ENCODE data around the gene CCDC174.
A peak's percentile ranks its signal among the peaks of the same experiment; 100 is the strongest.
"Not testable (repeated sequence)": the region's sequence is repeated elsewhere in the genome, so short reads cannot be mapped to it uniquely, and the experiment has no call there.

Gene CCDC174

DNA sequence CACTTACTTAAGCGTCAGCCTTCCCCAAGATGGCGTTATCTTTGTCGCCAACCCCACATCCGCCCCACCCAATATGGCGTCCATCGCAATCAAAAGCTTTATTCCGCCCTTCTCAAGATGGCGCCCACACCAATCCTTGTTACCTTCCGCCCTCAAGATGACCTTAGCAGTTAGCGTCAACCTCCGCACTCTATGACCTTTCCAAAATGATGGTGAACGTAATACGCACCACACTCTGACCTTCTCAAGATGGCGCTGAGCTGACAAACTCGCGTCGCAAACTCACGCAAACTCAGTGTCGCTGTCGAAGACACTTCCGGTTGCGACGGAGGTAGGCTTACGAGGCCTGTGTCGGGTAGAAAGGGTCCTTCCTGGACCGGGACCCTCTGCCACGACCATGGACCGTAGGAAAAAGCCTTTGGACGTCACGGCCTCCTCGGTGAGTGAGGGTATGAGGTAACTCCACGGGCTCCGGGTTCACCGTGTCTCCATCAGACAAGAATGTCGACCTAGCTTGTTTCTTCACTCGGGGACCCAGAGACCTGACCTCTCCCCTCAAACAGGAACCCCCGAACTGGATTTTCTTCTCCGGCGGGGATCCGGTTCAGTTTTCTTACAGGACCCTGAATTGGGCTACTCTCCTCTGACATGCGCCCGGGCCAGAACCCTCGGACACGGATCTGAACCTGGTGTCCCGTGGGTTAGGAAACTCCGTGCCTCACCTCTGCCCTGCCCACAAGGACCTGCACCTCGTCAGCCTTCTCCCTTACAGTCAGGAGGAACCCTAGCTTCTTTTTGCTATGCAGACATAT is at the start of gene CCDC174:
Gene CCDC174, plus strand, starts transcription at position 323 of the 812 bp plus-strand sequence. Its CDS starts 75 bp downstream, at position 398.
- DNase-seq (ENCODE audit: low spot score), result peak; percentile 99

DNA sequence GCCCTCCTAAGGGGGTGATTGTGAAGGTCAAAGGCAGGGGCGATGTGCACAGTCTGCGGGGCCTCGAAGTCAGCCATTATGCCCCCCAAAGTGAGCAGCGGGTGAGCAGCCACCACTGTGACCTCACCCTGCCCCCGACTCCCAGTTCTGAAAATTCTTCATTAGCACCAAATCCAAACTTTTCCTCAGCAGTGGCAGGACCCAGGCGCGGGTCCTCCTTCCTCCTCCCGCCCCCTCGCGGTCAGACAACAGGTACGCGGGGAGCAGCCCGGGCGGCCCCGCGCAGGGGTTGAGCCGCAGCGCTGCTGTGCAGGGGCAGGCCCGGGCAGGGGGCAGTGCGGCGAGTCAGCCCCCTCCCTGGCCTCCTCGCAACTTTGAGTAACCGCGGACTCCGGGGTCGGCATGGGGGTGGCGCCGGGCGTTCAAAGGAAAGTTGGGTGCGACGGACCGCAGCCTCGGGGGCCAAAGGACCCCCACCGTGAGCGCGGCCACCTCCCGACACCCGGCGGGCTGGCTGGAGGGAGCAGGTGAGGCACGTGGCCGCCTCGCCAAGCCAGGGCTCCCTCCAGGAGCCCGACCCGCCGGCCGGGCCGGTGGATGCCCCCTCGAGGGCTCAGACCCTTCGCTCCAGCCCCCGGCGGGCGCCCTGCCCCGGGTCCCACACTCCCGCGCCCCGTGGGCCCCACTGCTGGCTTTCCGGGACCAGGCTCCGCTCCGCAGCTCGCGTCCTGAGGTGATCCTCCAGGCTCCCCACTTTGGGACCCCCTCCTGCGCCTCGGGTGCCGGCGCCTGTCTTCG is 49.4 kb upstream of the CCDC174 start:
- no peak for DNase-seq (ENCODE audit: low spot score)

DNA sequence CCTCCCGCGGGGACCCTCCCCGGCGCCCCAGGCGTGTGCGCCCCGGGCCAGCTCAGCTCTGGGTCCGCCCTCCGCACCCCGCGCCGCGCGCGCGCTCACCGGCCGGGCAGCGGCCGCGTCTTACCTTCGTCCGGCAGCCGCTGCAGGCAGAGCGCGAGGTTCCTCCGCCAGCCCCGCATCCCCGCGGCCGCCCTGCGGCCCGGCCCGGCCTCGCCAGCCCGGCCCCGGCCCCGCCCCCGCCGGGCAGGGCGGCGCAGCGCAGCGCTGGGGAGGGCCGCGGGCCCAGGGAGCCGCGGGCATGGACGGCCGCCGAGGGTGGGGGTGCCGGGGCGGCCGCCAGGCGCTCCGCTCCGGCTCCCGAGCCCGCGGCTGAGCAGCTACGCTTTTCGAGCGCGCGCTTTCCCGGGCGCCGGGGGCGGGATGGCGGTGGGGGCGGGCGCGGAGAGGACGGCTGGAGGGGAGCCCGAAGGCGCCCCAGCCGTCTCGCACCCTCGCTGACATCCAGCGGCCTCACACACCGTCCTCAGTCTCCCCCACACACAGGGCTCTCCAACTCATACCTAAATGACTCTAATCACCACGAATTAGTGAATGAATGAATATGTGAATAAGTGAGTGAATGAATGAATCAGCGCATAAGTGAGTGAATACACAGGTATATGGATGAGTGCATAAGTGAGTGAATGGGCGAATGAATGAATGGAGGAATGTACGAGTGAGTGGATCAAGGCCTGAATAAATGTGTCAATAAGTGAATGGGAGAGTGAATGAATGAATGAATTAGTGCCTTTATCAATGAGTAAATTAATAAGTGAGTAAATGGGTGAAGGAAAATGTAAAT is 48.5 kb upstream of the CCDC174 start:
- DNase-seq (ENCODE audit: low spot score), result no peak

DNA sequence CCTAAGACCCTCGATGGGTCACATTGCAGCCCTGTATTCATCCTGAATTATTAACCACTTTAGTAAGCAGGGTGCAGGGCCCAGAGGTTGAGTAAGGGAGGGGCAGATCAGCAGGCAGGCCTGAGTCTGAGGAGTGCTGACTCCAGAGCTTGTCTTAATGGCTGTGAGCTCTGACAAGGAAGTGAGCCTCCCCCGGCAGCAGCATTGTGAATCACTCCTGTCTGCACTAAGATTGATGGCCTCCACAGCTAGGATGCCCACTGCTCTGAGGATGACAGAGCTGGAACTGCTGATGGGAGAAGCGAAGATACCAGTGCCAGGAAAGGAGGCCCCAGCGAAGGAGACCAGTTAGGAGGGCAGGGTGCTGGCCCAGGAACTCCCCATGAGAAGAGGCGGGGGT is 46.5 kb upstream of the CCDC174 start:
- no peak for DNase-seq (ENCODE audit: low spot score)

DNA sequence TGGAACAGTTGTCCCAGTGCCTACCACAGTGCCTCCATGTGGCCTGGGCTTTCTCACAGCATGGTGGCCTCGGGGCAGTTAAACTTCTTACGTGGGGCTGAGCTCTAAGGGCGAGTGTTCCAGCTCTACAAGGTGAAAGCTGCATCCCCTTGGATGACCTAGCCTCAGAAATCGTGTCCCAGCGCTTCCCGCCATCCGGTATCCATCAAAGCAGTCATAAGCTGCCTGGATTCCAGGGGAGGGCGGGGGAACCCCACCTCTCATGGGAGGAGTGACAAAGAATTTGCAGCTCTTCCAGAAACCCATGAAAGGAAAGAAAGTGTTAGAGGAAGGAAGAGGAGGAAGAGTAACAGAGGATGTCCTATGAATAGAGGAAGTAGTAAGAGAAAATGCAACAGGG is 45.8 kb upstream of the CCDC174 start:
- DNase-seq (ENCODE audit: low spot score), result no peak

DNA sequence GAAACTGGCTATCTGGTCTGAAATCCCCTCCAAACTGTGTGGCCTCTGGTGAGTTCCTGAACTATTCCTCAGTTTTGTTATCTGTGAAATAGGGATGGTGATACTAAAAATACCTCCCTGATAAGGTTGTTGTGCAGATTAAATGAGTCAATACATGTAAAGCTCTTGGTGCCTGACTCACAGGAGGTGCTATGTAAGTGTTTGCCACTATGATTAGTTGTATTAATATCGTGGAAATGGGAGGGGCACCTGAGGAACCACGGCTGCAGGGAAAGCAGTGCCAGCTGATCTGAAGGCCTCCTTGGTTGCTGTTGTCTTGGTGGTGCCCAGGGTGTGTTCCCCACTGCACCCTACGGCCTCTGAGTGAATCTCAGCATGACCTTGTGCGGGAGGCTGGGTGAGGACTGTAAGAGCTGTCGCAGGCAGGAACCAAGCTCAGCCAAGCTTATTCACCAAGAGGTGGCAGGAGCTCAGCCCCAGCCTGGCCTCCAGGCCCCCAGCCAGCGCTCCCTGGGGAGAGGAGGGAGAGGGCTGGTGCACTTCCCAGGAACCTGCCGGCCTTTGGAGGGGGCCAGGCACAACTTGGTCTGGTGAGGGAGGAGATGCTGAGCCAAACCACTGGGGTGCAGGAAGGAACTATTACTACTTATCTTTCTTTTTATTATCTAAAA is 44.8 kb upstream of the CCDC174 start:
- DNase-seq (ENCODE audit: low spot score), result no peak

DNA sequence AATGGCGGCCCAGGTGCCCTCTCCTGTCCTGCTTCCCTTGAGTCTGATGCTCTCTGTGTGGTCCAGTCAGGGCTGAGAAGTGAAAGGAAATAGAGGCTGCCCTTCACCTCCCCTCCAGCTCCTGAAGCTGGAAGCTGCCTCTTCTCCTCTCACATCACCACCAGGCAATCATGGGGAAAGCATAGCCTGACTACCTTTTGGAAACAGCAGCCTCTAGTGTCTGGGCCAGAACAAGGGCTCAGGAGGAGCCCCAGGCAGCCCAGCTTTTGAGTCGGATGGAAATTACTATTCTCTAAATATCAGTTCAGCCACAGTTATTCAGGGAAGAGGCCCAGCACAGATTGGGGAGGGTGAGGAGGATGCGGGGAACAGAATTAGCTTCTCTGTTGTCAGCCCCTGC is 43.3 kb upstream of the CCDC174 start:
- no peak for DNase-seq (ENCODE audit: low spot score)

DNA sequence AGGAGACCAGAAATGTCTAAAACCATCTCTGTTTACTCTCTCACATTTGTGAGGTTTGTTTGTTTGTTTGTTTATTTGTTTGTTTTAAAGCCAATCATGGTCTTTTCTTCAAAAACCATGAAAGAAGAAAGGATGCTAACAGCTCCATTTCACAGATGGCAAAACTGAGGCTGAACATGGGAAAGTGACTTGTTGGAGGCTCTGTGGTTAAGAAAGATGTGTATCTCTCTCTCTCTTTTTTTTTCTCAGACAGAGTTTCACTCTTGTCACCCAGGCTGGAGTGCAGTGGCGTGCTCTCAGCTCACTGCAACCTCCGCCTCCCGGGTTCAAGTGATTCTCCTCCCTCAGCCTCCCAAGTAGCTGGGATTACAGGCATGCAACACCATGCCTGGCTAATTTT is 42.5 kb upstream of the CCDC174 start:
- DNase-seq (ENCODE audit: low spot score), result not testable (repeated sequence)

DNA sequence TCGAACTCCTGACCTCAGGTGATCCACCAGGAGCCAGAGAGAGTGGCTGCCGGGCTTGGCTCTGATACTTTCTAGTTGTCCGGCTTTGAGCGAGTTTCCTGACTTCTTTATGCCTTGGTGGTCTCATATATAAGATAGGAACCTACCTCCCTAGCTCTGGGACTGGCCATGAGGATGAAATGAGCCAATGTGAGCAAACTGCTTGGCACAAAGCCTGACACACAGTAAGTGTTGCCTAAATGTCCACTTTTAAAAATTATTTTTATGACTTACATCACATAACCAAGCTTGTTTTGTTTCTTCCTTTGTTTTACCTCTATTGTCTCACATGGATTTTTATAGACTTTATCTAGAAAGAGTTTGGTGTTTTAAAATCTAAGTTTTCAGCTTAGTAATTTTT is 42.1 kb upstream of the CCDC174 start:
- DNase-seq (ENCODE audit: low spot score), result no peak

DNA sequence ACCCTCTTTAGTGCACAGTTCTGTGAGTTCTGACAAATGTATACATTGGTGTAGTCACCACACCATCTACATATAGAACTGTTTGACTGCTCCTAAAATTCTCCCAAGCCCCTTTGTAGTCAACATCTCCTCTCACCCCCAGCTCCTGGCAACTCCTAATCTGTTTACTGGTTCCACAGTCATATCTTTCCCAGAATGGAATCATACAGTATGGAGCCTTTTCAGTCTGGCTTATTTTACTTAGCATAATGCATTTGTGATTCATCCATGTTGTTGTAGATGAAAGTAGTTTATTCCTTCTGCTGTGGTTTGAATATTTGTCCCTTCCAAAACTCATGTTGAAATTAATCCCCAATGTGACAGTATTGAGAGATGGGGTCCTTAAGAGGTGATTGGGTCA is 41.6 kb upstream of the CCDC174 start:
- no peak for DNase-seq (ENCODE audit: low spot score)

DNA sequence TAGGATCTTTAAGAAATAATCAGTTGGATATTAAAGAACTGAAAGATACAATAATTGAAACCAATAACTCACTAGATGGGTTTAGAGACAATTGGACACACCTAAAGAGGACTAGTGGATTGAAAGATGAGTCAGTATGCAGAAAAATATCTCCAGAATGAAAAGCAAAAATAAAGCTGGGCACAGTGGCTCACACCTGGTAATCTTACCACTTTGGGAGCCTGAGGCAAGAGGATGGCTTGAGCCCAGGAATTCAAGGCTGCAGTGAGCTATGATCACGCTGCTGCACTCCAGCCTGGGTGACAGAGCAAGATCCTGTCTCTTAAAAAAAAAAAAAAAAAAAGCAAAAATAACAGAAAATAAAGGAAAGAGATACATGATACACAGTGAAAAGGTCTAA is 37.4 kb upstream of the CCDC174 start:
- no peak for DNase-seq (ENCODE audit: low spot score)

DNA sequence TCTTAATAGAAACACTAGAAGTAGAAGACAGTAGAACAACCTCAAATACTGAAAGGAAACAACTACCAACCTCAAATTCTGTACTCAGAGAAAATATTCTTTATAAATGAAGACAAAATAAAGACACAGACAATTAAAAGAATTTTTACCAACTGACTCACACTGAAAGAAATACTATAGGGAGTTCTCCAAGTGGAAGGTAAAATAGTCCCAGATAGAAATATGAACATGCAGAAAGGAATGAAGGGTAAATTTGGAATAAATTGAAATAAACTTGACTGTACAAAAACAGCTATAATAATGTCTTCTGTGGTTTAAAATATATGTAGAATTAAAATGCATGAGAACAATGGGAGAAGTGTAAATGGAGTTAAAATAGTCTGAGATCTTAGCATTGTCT is 36.7 kb upstream of the CCDC174 start:
- DNase-seq (ENCODE audit: low spot score), result no peak

DNA sequence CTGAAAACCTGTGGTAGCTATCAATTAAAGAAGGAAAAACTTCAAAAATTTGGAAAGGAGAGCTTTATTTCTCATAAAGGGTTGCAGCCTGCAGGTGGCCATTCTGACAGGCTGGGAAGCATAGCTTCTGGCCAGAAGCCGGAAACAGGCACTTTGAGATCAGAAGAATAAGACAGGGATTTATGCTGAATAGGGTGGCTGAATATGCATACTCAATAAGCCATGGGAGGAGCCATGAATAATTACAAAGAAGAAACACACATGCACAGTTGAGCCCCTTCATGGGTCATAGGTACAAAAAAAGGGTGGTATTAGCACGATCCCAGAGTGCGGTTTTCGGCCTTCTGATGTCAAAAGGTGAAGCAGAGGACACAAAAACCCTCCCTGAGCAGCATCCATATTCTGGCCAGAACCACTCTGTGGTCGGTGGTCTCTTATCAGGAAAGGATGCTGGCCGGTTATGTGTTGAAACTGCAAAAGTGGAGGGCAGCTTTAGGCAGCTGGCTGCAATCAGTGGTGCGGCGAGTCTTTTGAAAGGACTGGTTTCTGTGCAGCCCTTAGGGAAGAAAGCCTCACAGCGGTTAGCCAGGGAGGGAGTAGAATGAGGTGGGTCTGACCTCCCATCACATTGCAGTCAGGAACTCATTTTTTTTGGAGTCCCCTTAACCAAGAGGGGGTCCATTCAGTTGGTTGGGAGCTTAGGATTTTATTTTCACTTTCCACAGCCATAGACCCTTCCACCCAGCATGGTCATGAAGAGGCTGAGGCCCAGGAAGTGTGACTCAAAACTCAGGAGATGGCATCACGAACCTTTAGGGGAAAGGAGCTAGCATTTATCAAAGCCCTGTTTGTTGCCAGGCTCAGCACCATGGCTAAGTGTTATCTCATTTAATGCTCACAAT is 34.7 kb upstream of the CCDC174 start:
- no peak for DNase-seq (ENCODE audit: low spot score)

DNA sequence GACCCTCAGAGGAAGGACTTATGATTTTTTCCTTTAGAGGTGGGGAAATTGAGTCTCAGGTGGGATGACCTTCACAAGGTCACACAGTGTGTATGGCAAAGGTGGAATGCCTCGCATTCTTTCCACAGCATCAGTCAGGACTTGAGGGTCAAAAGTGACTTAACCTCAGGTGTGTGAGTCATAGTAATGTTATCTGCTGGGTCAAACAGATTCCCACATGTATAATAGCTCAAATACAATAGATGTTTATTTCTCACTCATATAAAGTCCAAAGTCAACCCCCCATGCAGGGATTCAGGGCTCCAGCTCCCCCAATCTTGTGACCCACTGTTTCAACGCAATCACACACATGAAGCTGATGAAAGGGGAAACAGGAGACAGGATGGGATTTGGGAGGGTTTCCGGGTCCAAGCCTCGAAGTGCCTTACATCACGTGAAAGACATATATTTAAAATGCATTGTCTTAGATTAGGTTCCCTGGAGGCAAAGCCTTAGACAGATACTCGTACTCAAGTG is 34.0 kb upstream of the CCDC174 start:
- DNase-seq (ENCODE audit: low spot score), result no peak

DNA sequence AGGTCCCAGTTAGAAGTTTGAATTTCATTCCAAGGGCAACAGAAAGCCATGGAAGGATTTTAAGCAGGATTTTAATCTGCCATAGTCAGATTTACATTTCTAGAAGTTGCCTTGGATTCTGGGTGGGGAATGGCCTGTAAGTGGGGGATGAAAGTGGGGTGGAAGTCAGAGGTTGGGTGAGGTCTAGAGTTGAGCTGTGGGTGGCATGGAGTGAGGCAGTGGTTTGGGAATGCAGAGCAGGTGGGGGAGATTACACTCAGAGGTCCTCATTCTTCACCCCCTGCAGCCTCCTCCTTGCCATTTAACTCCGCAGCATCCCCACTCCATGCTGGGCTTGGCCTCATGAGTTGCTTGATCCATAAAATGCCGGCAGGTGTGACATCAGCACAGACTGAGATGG is 32.0 kb upstream of the CCDC174 start:
- no peak for DNase-seq (ENCODE audit: low spot score)

DNA sequence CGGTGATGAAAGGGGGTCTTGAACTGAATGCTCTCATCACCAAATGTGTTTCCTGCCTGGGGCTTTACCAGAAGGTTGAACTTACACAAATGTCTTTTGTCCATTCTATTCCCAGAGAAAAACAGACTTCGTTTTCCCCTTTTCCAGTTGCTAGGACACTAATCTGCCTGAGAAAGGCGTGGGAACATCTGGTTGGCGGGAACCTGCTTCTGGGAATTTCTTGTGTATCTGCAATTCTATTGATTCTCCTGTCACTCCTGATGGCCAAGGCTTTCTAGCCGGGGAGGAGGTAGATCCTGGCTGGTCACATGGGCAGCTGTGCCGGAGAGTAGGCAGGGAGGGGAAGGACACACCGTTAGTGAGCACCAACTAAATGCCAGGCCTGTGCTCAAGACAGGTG is 31.1 kb upstream of the CCDC174 start:
- no peak for DNase-seq (ENCODE audit: low spot score)

DNA sequence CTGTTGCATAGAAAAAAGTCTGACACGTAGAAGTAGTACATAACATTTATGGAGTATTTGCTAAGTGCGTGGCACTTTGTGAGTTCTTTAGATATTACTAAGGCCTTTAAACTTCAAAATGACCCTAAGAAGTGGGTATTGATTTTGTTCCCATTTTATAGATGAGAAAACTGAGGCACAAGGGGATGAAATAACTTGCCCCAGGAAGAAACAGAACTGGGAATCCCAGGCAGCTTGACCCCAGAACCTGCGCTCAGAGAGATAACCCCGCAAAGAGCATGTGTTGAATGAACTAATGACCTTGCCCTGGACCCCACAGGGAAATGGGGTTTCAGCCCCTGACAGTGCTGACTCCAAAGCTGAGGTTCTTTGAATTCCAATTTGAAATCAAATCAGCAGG is 30.5 kb upstream of the CCDC174 start:
- no peak for DNase-seq (ENCODE audit: low spot score)

DNA sequence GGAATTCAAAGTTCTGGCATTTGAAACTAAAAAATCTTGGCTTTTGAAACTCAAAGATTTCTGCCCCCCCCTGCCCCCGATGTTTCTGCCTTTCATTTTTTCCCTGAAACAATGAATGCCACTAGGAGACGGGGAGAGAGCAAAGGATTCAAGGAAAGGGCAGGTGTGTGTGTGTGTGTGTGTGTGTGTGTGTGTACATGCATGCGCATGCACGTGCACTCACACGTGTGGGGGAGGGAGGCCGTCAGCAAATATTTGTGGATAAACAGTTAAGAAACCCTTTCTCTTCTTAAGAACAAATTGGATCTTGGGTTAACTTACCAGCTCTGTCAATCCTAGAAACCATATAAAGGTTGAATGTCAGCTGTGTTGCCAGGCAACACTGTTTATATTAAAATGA is 29.2 kb upstream of the CCDC174 start:
- DNase-seq (ENCODE audit: low spot score), result no peak

DNA sequence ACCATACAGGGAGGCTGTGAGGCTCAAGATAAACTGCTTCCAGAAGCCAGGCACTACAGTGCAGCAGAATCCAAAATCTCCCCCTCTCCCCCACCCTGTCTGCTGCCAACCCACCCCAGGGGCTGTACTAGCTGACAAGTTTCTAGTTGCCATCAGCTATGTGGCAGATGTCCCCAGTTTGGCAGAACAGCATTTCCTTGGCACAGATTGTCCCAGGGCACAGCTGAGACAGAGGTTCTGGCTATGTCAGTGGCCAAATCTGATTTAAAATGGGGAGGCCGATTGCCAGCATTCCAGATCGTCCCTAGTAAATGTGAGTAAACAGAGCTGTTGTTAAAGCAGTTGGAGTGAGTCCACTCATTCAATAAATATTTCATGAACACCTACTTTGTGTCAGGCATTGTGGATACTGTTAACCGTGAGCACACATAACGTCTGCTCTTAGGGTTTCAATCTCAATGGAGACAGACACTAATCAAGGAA is 28.0 kb upstream of the CCDC174 start:
- DNase-seq (ENCODE audit: low spot score), result no peak

DNA sequence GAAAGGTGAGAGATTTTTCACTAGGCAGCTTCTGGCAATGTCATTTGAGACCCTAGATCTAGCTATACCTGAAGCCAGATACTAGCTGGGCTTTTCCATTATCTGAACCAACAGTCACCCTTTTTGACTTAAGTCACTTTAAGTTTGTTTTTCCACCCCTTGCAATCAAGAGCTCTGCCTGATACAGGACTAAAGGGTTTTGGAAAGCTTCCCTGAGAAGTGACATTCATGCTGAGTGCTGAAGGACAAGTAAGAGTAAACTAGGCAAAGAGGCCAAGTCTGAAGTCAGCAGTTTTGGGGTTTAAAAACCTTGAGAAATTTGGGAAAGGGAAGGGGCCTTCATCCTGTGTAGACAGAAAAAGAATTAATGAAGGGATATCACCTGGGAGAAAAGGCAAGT is 27.1 kb upstream of the CCDC174 start:
- DNase-seq (ENCODE audit: low spot score), result no peak

DNA sequence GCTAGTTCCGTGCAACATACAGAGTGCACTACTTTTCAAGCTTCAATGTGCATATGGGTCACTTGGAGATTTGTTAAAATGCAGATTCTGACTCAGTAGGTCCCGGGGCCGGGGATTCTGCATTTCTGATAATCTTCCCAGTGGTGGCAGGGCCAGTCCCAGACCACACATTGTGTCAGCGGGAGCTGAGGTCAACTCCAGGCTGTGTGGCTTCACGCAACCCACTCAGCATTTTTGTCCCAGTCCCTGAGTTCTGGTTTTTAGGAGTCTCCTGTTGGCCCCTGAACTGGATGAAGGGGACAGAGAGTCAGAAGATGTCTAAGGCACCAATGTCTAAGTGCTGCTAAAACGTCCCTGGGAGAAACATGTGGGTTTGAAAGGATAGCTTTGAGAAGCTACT is 26.1 kb upstream of the CCDC174 start:
- no peak for DNase-seq (ENCODE audit: low spot score)

All from CD4-positive, alpha-beta T cell treated with Interleukin-2 at 100 ng/mL for 4 hours (primary cell).